ENCODE results near the gene CRY2. TPM values are rescaled to one million over a fixed set of nuclear protein-coding genes. Genes with fewer than 3 reads are reported as not detected.
A peak's percentile ranks its signal among the peaks of the same experiment; 100 is the strongest.

Gene CRY2
- total RNA-seq, 1 donor: 14.7 TPM

DNA sequence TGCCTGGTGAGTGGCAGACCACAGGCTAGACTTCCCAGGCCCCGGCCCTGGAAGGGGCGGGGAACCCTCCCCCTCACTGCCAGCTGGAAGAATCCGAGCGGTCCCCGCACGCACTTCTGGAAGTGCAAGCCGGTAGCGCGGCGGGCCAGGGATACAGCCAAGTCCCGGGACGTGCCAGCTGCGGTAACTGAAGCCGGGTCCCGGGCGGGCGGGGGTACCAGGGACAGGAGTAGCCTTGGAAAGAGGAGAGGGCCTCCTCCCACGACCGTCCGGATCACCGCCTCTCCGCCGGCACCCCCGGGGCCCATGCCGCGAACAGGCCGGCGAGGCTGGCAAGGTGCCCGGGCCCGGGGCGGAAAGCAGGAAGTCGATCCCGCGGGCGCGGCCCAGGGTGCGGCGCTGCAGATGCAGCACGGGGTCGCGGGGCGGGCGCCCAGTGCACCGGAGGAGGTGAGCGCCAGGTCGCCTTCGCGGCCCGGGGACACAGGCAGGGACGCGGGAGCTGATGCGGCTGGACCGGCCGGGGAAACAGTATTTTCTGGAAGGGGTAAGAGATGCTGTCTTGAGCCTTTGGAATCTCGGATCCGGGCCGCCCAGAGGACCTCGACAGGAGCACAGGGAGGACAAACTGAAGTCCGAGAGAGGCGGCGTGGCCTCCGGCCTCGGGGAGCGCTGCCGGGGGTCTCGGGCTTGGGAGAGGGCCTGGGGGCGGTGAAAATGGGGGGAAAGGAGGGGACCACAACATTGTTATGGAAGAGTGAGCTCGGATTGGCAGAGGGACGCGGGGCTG lies 43.1 kb upstream of the CRY2 start:
- DNase-seq (ENCODE audit: low read depth): peak; percentile 69
- TF ChIP-seq, protein P1, sequence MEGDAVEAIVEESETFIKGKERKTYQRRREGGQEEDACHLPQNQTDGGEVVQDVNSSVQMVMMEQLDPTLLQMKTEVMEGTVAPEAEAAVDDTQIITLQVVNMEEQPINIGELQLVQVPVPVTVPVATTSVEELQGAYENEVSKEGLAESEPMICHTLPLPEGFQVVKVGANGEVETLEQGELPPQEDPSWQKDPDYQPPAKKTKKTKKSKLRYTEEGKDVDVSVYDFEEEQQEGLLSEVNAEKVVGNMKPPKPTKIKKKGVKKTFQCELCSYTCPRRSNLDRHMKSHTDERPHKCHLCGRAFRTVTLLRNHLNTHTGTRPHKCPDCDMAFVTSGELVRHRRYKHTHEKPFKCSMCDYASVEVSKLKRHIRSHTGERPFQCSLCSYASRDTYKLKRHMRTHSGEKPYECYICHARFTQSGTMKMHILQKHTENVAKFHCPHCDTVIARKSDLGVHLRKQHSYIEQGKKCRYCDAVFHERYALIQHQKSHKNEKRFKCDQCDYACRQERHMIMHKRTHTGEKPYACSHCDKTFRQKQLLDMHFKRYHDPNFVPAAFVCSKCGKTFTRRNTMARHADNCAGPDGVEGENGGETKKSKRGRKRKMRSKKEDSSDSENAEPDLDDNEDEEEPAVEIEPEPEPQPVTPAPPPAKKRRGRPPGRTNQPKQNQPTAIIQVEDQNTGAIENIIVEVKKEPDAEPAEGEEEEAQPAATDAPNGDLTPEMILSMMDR (IDR thresholded peaks at IDR 0.05; ENCODE audit: insufficient read depth, low read depth, low read length): no peak
- H3K4me3 ChIP-seq (ENCODE audit: low read depth, low read length): peak overlapping the region; percentile 68

DNA sequence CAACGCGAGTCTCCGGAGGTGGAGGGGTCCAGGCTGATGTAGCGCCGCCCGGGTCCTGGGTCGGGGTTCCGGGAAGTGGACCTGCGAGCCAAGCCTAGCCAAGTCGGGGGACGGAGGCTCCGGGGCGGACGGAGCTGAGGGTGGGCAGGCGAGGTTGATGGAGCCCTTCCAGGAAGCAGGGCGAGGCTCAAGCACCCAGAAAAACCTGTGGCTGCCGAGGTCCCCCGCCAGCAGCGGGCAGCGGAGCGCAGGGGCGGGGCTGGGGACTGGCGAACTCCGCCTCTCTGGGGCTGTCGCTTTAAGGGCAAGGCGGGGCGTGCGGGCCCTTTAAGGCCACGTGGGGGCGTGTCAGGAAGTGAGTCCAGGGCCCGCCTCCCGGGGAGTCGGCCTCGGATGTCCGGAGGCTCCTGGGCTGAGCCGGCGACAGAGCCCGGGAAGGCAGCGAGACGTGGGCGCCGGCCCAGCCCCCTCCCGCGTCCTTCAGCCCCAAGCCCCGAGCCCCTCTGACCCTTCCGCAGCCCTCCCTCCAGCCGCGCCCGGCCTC lies 42.4 kb upstream of the CRY2 start, which contains the start of gene SLC35C1:
TSS of gene SLC35C1 (plus strand) at position 389 of the 544 bp plus-strand sequence. CDS start 653 bp downstream, outside the sequence.
- peak; percentile 95 for DNase-seq (ENCODE audit: low read depth)
- H3K4me3 ChIP-seq (ENCODE audit: low read depth, low read length): peak within 1 kb of the TSS; percentile 68
- TF ChIP-seq, protein P1 (IDR thresholded peaks at IDR 0.05; ENCODE audit: insufficient read depth, low read depth, low read length): no peak

DNA sequence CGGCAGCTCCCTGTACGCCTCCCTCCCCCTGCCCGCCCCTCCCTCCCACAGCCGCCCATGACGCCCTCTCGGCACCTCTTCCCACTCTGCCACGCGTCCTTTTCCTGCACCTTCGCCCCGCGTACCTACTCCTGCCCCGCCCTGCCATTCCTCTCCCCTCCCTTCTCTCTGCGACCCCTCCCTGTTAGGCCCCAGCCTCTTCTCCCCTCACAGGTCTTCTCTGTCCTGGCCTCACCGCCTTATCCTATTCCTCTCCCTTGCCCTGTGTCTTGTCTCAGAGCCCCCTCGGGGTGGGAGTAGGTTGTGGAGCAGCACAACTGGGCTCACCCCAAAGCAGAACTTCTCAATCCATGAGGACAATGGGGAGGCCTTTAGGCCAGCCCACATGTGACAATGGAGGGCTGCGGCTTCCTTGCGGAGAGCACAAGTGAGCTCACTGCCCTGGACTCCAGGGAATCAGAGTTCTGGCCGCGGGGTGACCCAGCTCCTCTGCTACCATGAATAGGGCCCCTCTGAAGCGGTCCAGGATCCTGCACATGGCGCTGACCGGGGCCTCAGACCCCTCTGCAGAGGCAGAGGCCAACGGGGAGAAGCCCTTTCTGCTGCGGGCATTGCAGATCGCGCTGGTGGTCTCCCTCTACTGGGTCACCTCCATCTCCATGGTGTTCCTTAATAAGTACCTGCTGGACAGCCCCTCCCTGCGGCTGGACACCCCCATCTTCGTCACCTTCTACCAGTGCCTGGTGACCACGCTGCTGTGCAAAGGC lies 41.8 kb upstream of the CRY2 start:
- TF ChIP-seq, protein P1 (IDR thresholded peaks at IDR 0.05; ENCODE audit: insufficient read depth, low read depth, low read length): no peak
- H3K4me3 ChIP-seq (ENCODE audit: low read depth, low read length): peak overlapping the region; percentile 68
- DNase-seq (ENCODE audit: low read depth): peak; percentile 70

DNA sequence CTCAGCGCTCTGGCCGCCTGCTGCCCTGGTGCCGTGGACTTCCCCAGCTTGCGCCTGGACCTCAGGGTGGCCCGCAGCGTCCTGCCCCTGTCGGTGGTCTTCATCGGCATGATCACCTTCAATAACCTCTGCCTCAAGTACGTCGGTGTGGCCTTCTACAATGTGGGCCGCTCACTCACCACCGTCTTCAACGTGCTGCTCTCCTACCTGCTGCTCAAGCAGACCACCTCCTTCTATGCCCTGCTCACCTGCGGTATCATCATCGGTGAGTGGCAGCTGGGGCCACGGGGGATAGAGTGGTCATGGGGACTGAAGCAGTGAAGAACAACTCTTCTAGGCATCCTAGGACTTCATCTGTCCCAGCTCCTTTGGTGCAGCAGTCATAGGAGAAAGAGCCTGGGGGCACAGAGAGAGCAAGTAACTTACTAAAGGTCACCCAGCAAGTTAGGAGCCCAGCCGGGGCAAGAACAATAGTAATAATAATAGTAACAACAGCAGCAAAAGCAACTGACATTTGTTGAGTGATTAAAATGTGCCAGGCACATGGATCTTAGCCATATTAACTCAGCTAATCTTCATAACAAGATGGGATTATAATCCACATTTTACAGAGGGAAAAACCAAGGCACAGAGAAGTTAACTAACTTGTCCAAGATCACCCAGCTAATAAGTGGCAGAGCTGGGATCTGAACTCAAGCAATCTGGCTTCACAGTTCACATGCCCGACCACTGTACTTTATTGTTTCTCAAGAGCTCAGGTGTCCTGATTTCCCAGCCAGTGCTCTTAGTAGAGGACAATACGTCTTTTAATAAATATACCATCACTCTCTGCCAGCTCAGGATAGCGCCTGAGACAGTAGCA lies 41.0 kb upstream of the CRY2 start:
- TF ChIP-seq, protein P1 (IDR thresholded peaks at IDR 0.05; ENCODE audit: insufficient read depth, low read depth, low read length): no peak
- DNase-seq (ENCODE audit: low read depth): no peak
- H3K4me3 ChIP-seq (ENCODE audit: low read depth, low read length): peak overlapping the region; percentile 68

DNA sequence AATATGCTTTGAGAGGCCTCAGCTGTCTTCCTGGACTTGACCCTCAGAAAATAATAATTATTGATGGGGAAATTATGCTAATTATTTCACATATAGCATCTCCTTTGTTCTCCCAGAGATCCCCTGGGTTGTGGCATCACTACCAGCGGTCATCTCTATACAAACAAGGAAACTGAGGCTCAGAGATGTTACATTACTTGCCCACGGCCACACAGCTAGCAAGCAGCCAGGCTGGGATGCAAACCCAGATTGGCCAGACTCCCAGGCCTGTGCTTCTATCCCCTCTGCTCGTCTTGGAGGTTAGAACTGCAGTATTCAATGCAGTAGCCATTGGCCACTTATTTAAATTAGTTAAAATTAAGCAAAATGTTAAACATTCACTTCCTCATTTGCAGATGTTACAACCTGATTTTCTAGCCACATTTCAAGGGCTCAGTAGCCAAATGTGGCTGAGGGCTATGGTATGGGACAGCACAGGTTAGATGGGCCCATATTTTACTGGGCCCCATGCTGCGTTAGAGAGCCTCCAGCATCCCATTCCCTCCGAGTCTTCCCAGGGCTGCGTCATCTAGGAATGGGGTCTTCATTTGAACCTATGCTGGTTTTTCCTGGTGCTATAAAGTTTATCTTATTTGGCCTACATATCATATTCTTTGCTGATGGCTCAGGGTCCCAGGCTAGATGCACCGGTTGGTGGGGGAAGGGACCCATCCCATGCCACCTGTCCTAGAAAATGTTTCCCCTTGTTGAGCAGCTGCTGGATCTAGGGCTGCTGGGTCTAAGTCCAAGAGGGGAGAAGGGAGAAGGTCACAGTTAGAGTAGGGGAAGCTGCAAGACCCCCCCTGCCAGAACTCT lies 40.1 kb upstream of the CRY2 start:
- H3K4me3 ChIP-seq (ENCODE audit: low read depth, low read length): peak overlapping the region; percentile 68
- DNase-seq (ENCODE audit: low read depth): no peak
- TF ChIP-seq, protein P1 (IDR thresholded peaks at IDR 0.05; ENCODE audit: insufficient read depth, low read depth, low read length): no peak
